ENCODE results near the gene OR13J1. TPM values are rescaled to one million over a fixed set of nuclear protein-coding genes. Genes with fewer than 3 reads are reported as not detected.

The OR13J1 gene
- total RNA-seq, 4 donors from 2014 or later = not detected

- TF ChIP-seq, protein P1, sequence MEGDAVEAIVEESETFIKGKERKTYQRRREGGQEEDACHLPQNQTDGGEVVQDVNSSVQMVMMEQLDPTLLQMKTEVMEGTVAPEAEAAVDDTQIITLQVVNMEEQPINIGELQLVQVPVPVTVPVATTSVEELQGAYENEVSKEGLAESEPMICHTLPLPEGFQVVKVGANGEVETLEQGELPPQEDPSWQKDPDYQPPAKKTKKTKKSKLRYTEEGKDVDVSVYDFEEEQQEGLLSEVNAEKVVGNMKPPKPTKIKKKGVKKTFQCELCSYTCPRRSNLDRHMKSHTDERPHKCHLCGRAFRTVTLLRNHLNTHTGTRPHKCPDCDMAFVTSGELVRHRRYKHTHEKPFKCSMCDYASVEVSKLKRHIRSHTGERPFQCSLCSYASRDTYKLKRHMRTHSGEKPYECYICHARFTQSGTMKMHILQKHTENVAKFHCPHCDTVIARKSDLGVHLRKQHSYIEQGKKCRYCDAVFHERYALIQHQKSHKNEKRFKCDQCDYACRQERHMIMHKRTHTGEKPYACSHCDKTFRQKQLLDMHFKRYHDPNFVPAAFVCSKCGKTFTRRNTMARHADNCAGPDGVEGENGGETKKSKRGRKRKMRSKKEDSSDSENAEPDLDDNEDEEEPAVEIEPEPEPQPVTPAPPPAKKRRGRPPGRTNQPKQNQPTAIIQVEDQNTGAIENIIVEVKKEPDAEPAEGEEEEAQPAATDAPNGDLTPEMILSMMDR (IDR thresholded peaks at IDR 0.05; ENCODE audit: low read depth) = no peak
Measured at GRCh38 chr9:35899021-35899420, 28.8 kb upstream of the OR13J1 start.

DNA sequence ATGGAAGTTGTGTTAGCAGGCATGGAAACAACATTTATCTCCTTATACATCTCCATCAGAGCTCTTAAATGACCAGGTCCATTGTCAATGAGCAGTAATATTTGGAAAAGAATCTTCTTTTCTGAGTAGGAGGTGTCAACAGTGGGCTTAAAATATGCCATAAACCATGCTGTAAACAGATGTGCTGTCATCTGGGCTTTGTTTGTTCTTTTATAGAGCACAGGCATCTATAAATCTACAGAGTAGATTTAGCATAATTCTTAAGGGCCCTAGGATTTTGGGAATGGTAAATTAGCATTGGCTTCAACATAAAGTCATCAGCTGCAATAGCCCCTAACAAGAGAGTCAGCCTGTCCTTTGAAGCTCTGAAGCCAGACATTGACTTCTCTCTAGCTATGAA, 28.1 kb upstream of the OR13J1 start:
- TF ChIP-seq, protein P1 (IDR thresholded peaks at IDR 0.05; ENCODE audit: low read depth) = no peak

- TF ChIP-seq, protein P1 (IDR thresholded peaks at IDR 0.05; ENCODE audit: low read depth) = no peak
Measured at GRCh38 chr9:35896570-35896969, 26.4 kb upstream of the OR13J1 start.

- TF ChIP-seq, protein P1 (IDR thresholded peaks at IDR 0.05; ENCODE audit: low read depth) = no peak
Measured at GRCh38 chr9:35892051-35892450, 21.9 kb upstream of the OR13J1 start.

DNA sequence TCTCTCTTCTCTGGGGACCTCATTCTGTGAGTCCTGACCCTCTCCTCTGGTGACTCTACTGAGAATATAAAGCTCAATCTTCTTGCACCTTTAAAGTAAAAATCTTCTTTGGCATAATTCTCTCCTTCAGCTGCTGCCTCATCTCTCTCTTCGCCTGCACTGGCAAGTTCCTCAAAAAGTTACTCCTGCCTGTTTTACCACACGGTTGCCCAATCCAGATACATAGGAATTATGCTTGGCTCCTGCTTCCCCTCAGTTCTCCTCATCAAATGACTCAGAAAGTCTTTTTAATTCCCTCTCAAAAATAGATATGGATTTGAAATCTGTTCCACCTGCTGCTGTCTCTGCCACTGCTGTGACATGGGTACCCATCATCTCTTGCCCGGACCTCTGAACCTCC, 21.4 kb upstream of the OR13J1 start:
- TF ChIP-seq, protein P1 (IDR thresholded peaks at IDR 0.05; ENCODE audit: low read depth) = no peak

DNA sequence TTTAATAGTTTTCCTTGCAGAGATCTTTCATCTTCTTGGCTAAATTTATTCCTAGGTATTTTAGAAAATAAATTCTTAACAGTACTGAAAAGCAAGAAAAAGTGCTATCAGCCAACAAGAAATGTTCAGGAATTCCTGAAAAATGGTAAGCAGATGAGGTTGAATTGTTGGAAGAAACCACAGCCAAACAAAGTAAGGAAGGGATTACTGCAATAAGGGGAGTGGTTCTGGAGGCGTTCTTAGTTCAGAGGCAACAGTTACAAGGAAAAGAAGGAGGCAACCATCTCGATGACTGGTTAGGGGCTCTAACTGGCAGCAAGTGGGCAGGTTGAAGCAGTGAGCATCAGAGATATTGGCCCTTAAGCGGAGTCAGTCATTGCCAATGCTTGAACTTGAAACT, 12.8 kb upstream of the OR13J1 start:
- TF ChIP-seq, protein P1 (IDR thresholded peaks at IDR 0.05; ENCODE audit: low read depth) = no peak

DNA sequence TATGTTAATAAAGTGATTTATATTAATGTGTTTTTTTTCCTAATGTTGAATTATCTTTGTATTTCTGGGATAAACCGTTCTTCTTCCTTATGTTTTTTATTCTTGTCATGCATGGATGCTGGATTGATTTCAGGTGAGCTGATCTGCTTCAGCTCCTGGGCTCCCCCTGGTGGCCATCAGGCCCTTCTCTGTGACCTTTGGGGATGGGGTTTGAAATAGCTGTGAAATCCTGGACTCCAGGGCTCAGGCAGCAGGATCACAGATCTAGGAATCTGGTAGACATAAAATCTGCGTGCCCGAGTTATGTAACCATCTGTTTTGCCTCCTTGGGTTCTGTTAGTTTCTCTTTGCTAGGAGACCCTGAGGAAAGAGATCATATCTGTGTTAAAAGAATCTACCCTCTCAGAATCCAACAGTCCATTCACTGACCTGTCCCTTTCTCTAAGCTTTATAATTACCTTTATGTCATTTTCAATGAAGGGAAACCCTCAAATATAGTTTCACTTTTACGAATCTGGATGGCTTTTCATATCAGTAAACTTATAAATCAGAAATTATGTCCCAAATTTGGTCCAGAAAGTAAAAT, 12.2 kb upstream of the OR13J1 start:
- TF ChIP-seq, protein P1 (IDR thresholded peaks at IDR 0.05; ENCODE audit: low read depth) = no peak

Measured in subcutaneous adipose tissue (tissue), 4 donors.